ENCODE measurements around the gene C2orf69. TPM values are rescaled to one million over a fixed set of nuclear protein-coding genes. Genes with fewer than 3 reads are reported as not detected.

C2orf69 gene
- total and polyA plus RNA-seq, 2 of the 13 experiments (the other 11 are each of a cell fraction or from before 2014, with no cell fraction given) = 4.8 to 19.3 TPM

- TF ChIP-seq ZNF343 (CRISPR knock-in tag; IDR thresholded peaks at IDR 0.05) (peak; percentile 81; the same call in 1 of the 2 replicates), SUZ12 (IDR thresholded peaks at IDR 0.05; ENCODE audit: low read depth, low read length) (no peak), ZNF3 (CRISPR knock-in tag; IDR thresholded peaks at IDR 0.05) (no peak), MTA1 (CRISPR knock-in tag; IDR thresholded peaks at IDR 0.05; ENCODE audit: borderline replicate concordance) (peak; percentile 50; the same call in 1 of the 2 replicates), ZNF24 (IDR thresholded peaks at IDR 0.05) (no peak), SCMH1 (CRISPR knock-in tag; IDR thresholded peaks at IDR 0.05; ENCODE audit: borderline replicate concordance) (no peak), MAFK (conservative IDR thresholded peaks at IDR 0.05 in 1 of 2, IDR thresholded peaks at IDR 0.05 in 1 of 2; ENCODE audit: low read length in 2 of 2) (no peak), MED13 (CRISPR knock-in tag; IDR thresholded peaks at IDR 0.05) (peak; percentile 86; the same call in 1 of the 2 replicates), ZNF552 (CRISPR knock-in tag; IDR thresholded peaks at IDR 0.05; ENCODE audit: borderline replicate concordance) (no peak; the same call in 1 of the 2 replicates), ZNF337 (CRISPR knock-in tag; IDR thresholded peaks at IDR 0.05; ENCODE audit: borderline replicate concordance, low read depth) (0 out of 2 replicates have a peak, but pooled peaks have one; percentile 24), CBX5 (CRISPR knock-in tag; IDR thresholded peaks at IDR 0.05; ENCODE audit: borderline replicate concordance) (peak; percentile 59; the same call in 1 of the 2 replicates), ZEB1 (IDR thresholded peaks at IDR 0.05; ENCODE audit: insufficient replicate concordance, low read depth) (no peak), PAF1 (CRISPR knock-in tag; IDR thresholded peaks at IDR 0.05) (no peak), ZFX (CRISPR knock-in tag; IDR thresholded peaks at IDR 0.05; ENCODE audit: low read depth) (peak; percentile 96), U2AF1 (optimal IDR thresholded peaks at IDR 0.05; ENCODE audit: low read depth, low read length) (peak; percentile 56), ZNF883 (CRISPR knock-in tag; IDR thresholded peaks at IDR 0.05; ENCODE audit: not compliant biosample characterization) (peak; percentile 95), XRCC5 (optimal IDR thresholded peaks at IDR 0.05; ENCODE audit: low read length) (peak; percentile 61), ZNF34 (CRISPR knock-in tag; IDR thresholded peaks at IDR 0.05; ENCODE audit: borderline replicate concordance) (peak; percentile 88)
- TF ChIP-seq, protein P1, sequence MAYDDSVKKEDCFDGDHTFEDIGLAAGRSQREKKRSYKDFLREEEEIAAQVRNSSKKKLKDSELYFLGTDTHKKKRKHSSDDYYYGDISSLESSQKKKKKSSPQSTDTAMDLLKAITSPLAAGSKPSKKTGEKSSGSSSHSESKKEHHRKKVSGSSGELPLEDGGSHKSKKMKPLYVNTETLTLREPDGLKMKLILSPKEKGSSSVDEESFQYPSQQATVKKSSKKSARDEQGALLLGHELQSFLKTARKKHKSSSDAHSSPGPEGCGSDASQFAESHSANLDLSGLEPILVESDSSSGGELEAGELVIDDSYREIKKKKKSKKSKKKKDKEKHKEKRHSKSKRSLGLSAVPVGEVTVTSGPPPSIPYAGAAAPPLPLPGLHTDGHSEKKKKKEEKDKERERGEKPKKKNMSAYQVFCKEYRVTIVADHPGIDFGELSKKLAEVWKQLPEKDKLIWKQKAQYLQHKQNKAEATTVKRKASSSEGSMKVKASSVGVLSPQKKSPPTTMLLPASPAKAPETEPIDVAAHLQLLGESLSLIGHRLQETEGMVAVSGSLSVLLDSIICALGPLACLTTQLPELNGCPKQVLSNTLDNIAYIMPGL (CRISPR knock-in tag; IDR thresholded peaks at IDR 0.05; ENCODE audit: borderline replicate concordance in 1 of 2, low read depth in 1 of 2) = peak; percentile 92 to 99
- TF ChIP-seq, protein P2, sequence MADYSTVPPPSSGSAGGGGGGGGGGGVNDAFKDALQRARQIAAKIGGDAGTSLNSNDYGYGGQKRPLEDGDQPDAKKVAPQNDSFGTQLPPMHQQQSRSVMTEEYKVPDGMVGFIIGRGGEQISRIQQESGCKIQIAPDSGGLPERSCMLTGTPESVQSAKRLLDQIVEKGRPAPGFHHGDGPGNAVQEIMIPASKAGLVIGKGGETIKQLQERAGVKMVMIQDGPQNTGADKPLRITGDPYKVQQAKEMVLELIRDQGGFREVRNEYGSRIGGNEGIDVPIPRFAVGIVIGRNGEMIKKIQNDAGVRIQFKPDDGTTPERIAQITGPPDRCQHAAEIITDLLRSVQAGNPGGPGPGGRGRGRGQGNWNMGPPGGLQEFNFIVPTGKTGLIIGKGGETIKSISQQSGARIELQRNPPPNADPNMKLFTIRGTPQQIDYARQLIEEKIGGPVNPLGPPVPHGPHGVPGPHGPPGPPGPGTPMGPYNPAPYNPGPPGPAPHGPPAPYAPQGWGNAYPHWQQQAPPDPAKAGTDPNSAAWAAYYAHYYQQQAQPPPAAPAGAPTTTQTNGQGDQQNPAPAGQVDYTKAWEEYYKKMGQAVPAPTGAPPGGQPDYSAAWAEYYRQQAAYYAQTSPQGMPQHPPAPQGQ (CRISPR knock-in tag; IDR thresholded peaks at IDR 0.05; ENCODE audit: borderline replicate concordance) = no peak
Measured at GRCh38 chr2:199911052-199911876, at the start of gene C2orf69 (continued).

All from HepG2 (cell line).